IMR-90 (cell line): ENCODE data around the gene ITM2C.

Source experiments
- BHLHE40 ChIP-seq: fragments of 150-350 bp; IDR thresholded peaks from 2 replicates; pipeline ENCODE4 v1.6.1; 2016; ENCODE audit warnings: mild to moderate bottlenecking, low read depth, low read length
- CTCF ChIP-seq: conservative IDR thresholded peaks from 2 replicates; pipeline ENCODE4 v1.5.1; 2012; ENCODE audit warnings: mild to moderate bottlenecking, low read depth, low read length, improper control_type of control experiment
- FOS ChIP-seq: fragments of 150-350 bp; IDR thresholded peaks from 2 replicates; pipeline ENCODE4 v1.6.1; 2016; ENCODE audit warnings: low read depth, low read length
- MAZ ChIP-seq: IDR thresholded peaks from 2 replicates; pipeline ENCODE4 v1.6.1; 2012; ENCODE audit warnings: low read depth, mild to moderate bottlenecking, low read length, improper control_type of control experiment, moderate library complexity, borderline replicate concordance
- POLR2A ChIP-seq: IDR thresholded peaks from 2 replicates; pipeline ENCODE4 v1.6.1; 2012; ENCODE audit warnings: mild to moderate bottlenecking, low read depth, low read length
- RAD21 ChIP-seq: IDR thresholded peaks from 2 replicates; pipeline ENCODE4 v1.6.1; 2012; ENCODE audit warnings: low read length, improper control_type of control experiment
- RCOR1 ChIP-seq: IDR thresholded peaks from 2 replicates; pipeline ENCODE4 v1.6.1; 2012; ENCODE audit warnings: mild to moderate bottlenecking, low read length, improper control_type of control experiment; ENCODE audit not compliant: insufficient replicate concordance
- RFX5 ChIP-seq: IDR thresholded peaks from 2 replicates; pipeline ENCODE4 v1.8.0; 2012; ENCODE audit warnings: low read depth, mild to moderate bottlenecking, low read length, moderate library complexity

DNA sequence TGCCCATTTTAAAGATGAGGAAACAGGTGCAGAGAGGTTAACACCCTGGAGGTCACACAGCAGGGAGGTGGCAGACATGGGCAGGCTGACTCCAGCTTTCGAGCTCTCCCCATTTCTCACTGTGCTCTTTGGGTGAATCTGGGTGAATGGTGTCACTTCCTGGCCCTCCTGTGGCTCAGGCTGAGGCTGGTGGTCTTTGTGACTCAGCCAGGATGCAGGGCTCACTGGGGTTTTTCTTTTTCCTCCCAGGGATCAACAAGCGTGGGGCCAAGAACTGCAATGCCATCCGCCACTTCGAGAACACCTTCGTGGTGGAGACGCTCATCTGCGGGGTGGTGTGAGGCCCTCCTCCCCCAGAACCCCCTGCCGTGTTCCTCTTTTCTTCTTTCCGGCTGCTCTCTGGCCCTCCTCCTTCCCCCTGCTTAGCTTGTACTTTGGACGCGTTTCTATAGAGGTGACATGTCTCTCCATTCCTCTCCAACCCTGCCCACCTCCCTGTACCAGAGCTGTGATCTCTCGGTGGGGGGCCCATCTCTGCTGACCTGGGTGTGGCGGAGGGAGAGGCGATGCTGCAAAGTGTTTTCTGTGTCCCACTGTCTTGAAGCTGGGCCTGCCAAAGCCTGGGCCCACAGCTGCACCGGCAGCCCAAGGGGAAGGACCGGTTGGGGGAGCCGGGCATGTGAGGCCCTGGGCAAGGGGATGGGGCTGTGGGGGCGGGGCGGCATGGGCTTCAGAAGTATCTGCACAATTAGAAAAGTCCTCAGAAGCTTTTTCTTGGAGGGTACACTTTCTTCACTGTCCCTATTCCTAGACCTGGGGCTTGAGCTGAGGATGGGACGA lies 13.2 kb downstream of the ITM2C start:
- TF ChIP-seq POLR2A (no peak), RAD21 (no peak), CTCF (no peak), MAZ (no peak), RCOR1 (no peak), FOS (no peak), RFX5 (no peak), BHLHE40 (no peak)
